Stomach (tissue), 9 donors: Measurements from ENCODE around the gene MTHFD2L. TPM values are rescaled to one million over a fixed set of nuclear protein-coding genes. Genes with fewer than 3 reads are reported as not detected.
A peak's percentile ranks its signal among the peaks of the same experiment; 100 is the strongest.

Source experiments
- DNase-seq, 2 donors: peaks; one replicate each; pipeline versions ENCODE4 v3.0.0 to v3.0.0-alpha.2; 2013 to 2019
- H3K27ac ChIP-seq, 5 donors: fragments of 200-600 bp in 4 of 5; sonication (generic) in 4 of 5; one replicate each; pipeline ENCODE4 v1.5.1; 2013 to 2019; ENCODE audit warnings: mild to moderate bottlenecking in 1 of 5, moderate library complexity in 1 of 5
- H3K27me3 ChIP-seq, 3 donors: fragments of 200-600 bp; sonication (generic); one replicate each; pipeline ENCODE4 v1.5.1; 2017 to 2019; ENCODE audit warnings: mixed run types in 1 of 3
- H3K36me3 ChIP-seq, 4 donors: fragments of 200-600 bp; sonication (generic); 1 replicate in 3 of 4; 2 replicates in 1 of 4; pipeline ENCODE4 v1.5.1; 2016 to 2019
- H3K4me1 ChIP-seq, 4 donors: fragments of 200-600 bp; sonication (generic); one replicate each; pipeline ENCODE4 v1.5.1; 2016 to 2019
- H3K4me3 ChIP-seq, 4 donors: fragments of 200-600 bp; sonication (generic) in 3 of 4; one replicate each; pipeline ENCODE4 v1.5.1; 2016 to 2019; ENCODE audit warnings: mild to moderate bottlenecking in 1 of 4
- H3K9me3 ChIP-seq, 4 donors: fragments of 200-600 bp; sonication (generic); one replicate each; pipeline ENCODE4 v1.5.1; 2016 to 2019
- CTCF ChIP-seq, 7 experiments: fragments of 450-650 bp in 4 of 7; fragments of 200-600 bp in 3 of 7; sonication (generic) in 3 of 7; IDR thresholded peaks; one replicate each; pipeline ENCODE4 v1.5.1; 2016 to 2019; ENCODE audit warnings: antibody characterized with exemption in 7 of 7, control low read depth in 2 of 7, mild to moderate bottlenecking in 1 of 7
- EP300 ChIP-seq: sonication (generic); formaldehyde crosslinking; IDR thresholded peaks from one replicate; pipeline ENCODE4 v1.6.1; 2017; ENCODE audit warnings: antibody characterized with exemption
- POLR2A ChIP-seq, 4 donors: fragments of 450-650 bp; IDR thresholded peaks; one replicate each; pipeline ENCODE4 v1.6.1; 2016; ENCODE audit warnings: antibody characterized with exemption in 4 of 4, control low read depth in 2 of 4, mild to moderate bottlenecking in 1 of 4, moderate library complexity in 1 of 4
- POLR2AphosphoS5 ChIP-seq, 3 donors: sonication (generic); formaldehyde crosslinking; IDR thresholded peaks; one replicate each; pipeline ENCODE4 v1.6.1; 2016; ENCODE audit warnings: antibody characterized with exemption in 3 of 3
- WGBS, 5 donors: extraction: QIAGEN DNeasy Blood & Tissue Kit in 3 of 5; methylation state at CpG; one replicate each; pipeline versions ENCODE4 v1.1.5 to v1.1.7; 2013 to 2018; 5-methylcytosine and 5-hydroxymethylcytosine counted together
- intact Hi-C: fragments of 100-400 bp; cut with DNase I; formaldehyde crosslinking; loops from one replicate; pipeline ENCODE4 v1.15.1; 2023; ENCODE audit warnings: low total_unique reads
- polyA plus RNA-seq, 3 donors: library from polyadenylated mRNA; stranded (reverse); fragments of 200-250 nt; gene quantifications; one replicate each; pipeline ENCODE4 v1.2.3, GENCODE V29; 2013
- total RNA-seq, 5 donors: library from RNA; depleted of rRNA; stranded (reverse); fragments of >200 nt; gene quantifications; one replicate each; pipeline versions ENCODE4 v1.1.0 to v1.2.3, GENCODE V29; 2014 to 2016
- donor health status: healthy with polysubstance abuse.
- donor health status: Bipolar disorder and iron deficiency.
- donor health status: healthy.

The MTHFD2L gene
- total and polyA plus RNA-seq, 8 donors, result 1.4 to 34.1 (median 8.2) TPM

- no peak for TF ChIP-seq POLR2A (IDR thresholded peaks at IDR 0.05)
- TF ChIP-seq CTCF (IDR thresholded peaks at IDR 0.05), result no peak
- no peak for TF ChIP-seq POLR2AphosphoS5 (IDR thresholded peaks at IDR 0.05)
- TF ChIP-seq EP300, result no peak
- intact Hi-C loops, result no loop called here
- 90 to 98% (median 95%) methylated on average over 1 of the region's 1 CpG for whole genome bisulfite sequencing, 5 donors
These were observed 149.3 kb downstream of the MTHFD2L start for GRCh38 chr4:74307170-74307569.

GRCh38 chr4:74308215-74308614 lies 150.3 kb downstream of the MTHFD2L start, which contains the start of gene EPGN:
Gene EPGN, plus strand, starts transcription at chr4:74308470. Its CDS starts 64 bp downstream, at chr4:74308534.
- no peaks in the 10 kb centered on the region for H3K36me3 ChIP-seq
- no peak within 1 kb of the TSS for H3K4me3 ChIP-seq
- no peak for DNase-seq
- no peaks in the 10 kb centered on the region for H3K27me3 ChIP-seq
- H3K27ac ChIP-seq, result no peak within 1 kb of the TSS
- TF ChIP-seq POLR2A (IDR thresholded peaks at IDR 0.05) (no peak), POLR2AphosphoS5 (IDR thresholded peaks at IDR 0.05) (no peak), EP300 (no peak), CTCF (IDR thresholded peaks at IDR 0.05) (no peak)
- H3K4me1 ChIP-seq, result no peaks in the 10 kb centered on the region
- intact Hi-C loops, result no loop called here
- no peaks in the 10 kb centered on the region for H3K9me3 ChIP-seq
- 55 to 60% (median 59%) methylated on average over 5 of the region's 5 CpGs for WGBS, 5 donors

More at GRCh38 chr4:74307170-74307569, 149.3 kb downstream of the MTHFD2L start:
- Histone ChIP-seq H3K9me3 (no peaks in the 10 kb centered on the region), H3K27ac (no peak overlapping the region), H3K36me3 (no peaks in the 10 kb centered on the region), H3K27me3 (no peaks in the 10 kb centered on the region), H3K4me3 (no peak overlapping the region), H3K4me1 (no peaks in the 10 kb centered on the region)
- no peak for DNase-seq

GRCh38 chr4:74309223-74309622 lies 151.3 kb downstream of the MTHFD2L start:
- no peak for DNase-seq
- no peak overlapping the region for H3K4me3 ChIP-seq
- TF ChIP-seq POLR2A (IDR thresholded peaks at IDR 0.05), result no peak
- no peak for TF ChIP-seq EP300
- no peak for TF ChIP-seq CTCF (IDR thresholded peaks at IDR 0.05)
- no peak for TF ChIP-seq POLR2AphosphoS5 (IDR thresholded peaks at IDR 0.05)
- H3K27me3 ChIP-seq, result no peaks in the 10 kb centered on the region
- intact Hi-C loops, result no loop called here
- H3K9me3 ChIP-seq, result no peaks in the 10 kb centered on the region
- no peak overlapping the region for H3K27ac ChIP-seq
- no peaks in the 10 kb centered on the region for H3K4me1 ChIP-seq
- H3K36me3 ChIP-seq, result no peaks in the 10 kb centered on the region

GRCh38 chr4:74311696-74312313 lies 153.9 kb downstream of the MTHFD2L start:
- no peaks in the 10 kb centered on the region for H3K4me1 ChIP-seq
- no peaks in the 10 kb centered on the region for H3K36me3 ChIP-seq
- TF ChIP-seq POLR2AphosphoS5 (IDR thresholded peaks at IDR 0.05) (no peak), CTCF (IDR thresholded peaks at IDR 0.05) (peak in 4 of 7 experiments; percentile 32 to 54 (median 46))
- H3K27ac ChIP-seq, result no peak overlapping the region
- intact Hi-C loops, result loop anchor here (10.0 kb wide), 1 partner anchor 127 kb away; no protein-coding TSS in a partner anchor
- H3K27me3 ChIP-seq, result no peaks in the 10 kb centered on the region
- DNase-seq, result peak in 1 of 2 donors; percentile 82
- no peaks in the 10 kb centered on the region for H3K9me3 ChIP-seq
- whole genome bisulfite sequencing, 5 donors, result 23 to 28% (median 24%) methylated on average over 4 of the region's 4 CpGs
- H3K4me3 ChIP-seq, result no peak overlapping the region
